Measurements from ENCODE around the gene PLCB1.

Gene PLCB1

DNA sequence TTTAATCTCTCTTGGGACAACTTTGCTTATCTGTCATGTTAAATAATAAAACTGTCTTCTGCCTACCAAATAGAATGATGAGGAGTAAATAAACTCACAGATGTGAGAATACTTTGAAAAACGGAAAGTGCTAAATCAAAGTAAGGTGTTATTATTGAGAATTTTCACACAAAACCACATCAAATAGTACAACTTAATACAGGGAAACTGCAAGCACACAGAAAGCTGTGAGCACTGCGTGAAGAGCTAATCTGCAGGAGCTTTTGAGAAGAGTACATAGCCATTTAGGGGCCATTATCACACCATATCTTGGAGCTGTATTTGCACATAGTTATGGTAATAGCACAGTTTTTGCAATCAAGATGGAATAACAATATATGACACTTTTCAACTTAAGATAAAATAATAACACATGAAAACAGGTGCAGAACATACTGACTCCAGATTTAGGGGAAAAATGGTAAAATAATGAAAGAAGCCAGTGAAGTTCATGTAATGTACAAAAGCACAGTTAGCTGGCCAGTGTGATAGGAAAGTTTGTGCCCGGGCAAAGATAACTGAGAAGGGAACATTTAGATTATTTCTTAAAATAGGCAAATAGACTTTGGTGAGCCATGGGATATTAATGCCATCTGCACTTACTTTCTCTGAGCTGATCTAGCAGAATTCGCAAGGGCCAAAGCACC, 538.3 kb downstream of the PLCB1 start:
- no peak overlapping the region for H3K27ac ChIP-seq (ENCODE audit: low read depth, low read length)

DNA sequence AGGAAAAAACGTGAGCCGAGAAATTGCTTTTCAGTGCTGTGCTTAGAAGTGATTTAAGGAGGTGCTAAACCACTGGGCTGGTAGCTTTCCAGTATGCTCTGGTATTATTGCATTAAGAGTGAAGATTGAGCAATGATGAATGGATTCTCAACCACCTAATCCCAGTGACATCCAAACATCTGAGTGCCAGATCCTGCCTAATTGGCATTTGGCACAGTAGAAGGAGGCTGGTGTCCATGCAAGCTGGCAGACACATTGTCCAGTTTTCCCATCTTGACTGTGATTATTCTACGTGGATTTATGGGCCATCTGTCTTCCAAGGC, 538.8 kb downstream of the PLCB1 start:
- H3K9me3 ChIP-seq (ENCODE audit: low read length): no peaks in the 10 kb centered on the region
- no peak overlapping the region for H3K27ac ChIP-seq (ENCODE audit: low read depth, low read length)
- peaks cover 13% of the 10 kb centered on the region for H3K36me3 ChIP-seq (ENCODE audit: insufficient read depth, low read length)
- no peak overlapping the region for H3K9ac ChIP-seq (ENCODE audit: low read length)
- H3K27me3 ChIP-seq (ENCODE audit: control insufficient read depth in 1 of 2, insufficient read depth in 2 of 2, low read length in 2 of 2): no peaks in the 10 kb centered on the region
- H3K4me1 ChIP-seq (ENCODE audit: insufficient read depth, low read length): peaks cover 22% of the 10 kb centered on the region
- no peak overlapping the region for H3K4me3 ChIP-seq (ENCODE audit: low read depth in 1 of 2, low read length in 2 of 2)

More for the DNA sequence above, 538.3 kb downstream of the PLCB1 start:
- Histone ChIP-seq H3K9ac (ENCODE audit: low read length) (no peak overlapping the region), H3K27me3 (ENCODE audit: control insufficient read depth in 1 of 2, insufficient read depth in 2 of 2, low read length in 2 of 2) (no peaks in the 10 kb centered on the region), H3K4me1 (ENCODE audit: insufficient read depth, low read length) (peaks cover 22% of the 10 kb centered on the region), H3K36me3 (ENCODE audit: insufficient read depth, low read length) (peaks cover 13% of the 10 kb centered on the region), H3K4me3 (ENCODE audit: low read depth in 1 of 2, low read length in 2 of 2) (no peak overlapping the region), H3K9me3 (ENCODE audit: low read length) (no peaks in the 10 kb centered on the region)

DNA sequence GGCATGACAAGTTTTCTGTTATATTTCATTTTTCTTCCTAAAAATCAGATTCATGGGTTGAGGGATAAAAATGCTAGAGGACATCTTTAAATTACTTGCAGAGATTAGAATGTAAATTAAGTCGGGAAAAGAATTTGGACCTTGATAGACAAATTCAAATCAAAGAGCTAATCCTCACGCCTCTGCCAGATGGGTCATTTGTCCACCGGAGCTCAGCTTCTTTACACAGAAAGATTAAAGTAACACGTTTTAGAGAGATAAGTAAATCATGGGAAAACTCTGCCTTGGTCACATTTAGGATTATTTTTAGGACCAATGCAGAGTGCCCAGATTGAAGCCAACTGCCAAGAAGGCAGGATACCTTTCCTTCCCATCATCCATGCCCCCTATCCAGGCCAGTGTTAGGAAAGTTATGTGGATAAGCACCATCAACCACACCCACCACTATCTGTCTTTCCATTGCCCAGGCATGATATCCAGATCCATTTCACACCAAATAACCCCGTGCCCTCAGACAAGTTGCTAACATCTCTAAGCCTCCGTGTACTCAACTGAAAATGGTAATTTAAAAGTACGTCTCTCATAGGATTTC, 539.4 kb downstream of the PLCB1 start:
- H3K4me1 ChIP-seq (ENCODE audit: insufficient read depth, low read length): peaks cover 22% of the 10 kb centered on the region
- no peaks in the 10 kb centered on the region for H3K9me3 ChIP-seq (ENCODE audit: low read length)
- peaks cover 7% of the 10 kb centered on the region for H3K36me3 ChIP-seq (ENCODE audit: insufficient read depth, low read length)
- H3K27me3 ChIP-seq (ENCODE audit: control insufficient read depth in 1 of 2, insufficient read depth in 2 of 2, low read length in 2 of 2): no peaks in the 10 kb centered on the region
- no peak overlapping the region for H3K27ac ChIP-seq (ENCODE audit: low read depth, low read length)
- no peak overlapping the region for H3K4me3 ChIP-seq (ENCODE audit: low read depth in 1 of 2, low read length in 2 of 2)
- H3K9ac ChIP-seq (ENCODE audit: low read length): no peak overlapping the region

DNA sequence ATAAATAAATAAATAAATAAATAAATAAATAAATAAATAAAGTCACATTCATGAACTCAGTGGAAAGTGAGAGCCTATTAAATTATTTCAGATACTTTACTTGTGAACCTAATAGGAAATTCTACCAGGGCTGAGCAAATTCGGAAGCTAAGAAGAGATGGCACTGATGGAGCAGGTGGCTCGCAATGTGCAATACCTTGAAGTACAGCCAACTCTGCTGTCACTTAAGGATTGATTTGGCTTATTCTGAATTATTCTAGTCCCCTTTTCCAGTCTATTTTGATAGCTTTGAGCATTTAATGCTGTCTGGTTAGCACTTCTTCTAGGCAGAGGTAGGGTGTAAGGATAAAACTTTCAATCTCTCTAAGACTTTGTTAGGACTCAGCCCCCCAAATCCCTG, 541.0 kb downstream of the PLCB1 start:
- peaks cover 6% of the 10 kb centered on the region for H3K36me3 ChIP-seq (ENCODE audit: insufficient read depth, low read length)
- peaks cover 13% of the 10 kb centered on the region for H3K4me1 ChIP-seq (ENCODE audit: insufficient read depth, low read length)
- H3K4me3 ChIP-seq (ENCODE audit: low read depth in 1 of 2, low read length in 2 of 2): no peak overlapping the region
- no peaks in the 10 kb centered on the region for H3K9me3 ChIP-seq (ENCODE audit: low read length)
- H3K27me3 ChIP-seq (ENCODE audit: control insufficient read depth in 1 of 2, insufficient read depth in 2 of 2, low read length in 2 of 2): no peaks in the 10 kb centered on the region
- no peak overlapping the region for H3K9ac ChIP-seq (ENCODE audit: low read length)
- H3K27ac ChIP-seq (ENCODE audit: low read depth, low read length): no peak overlapping the region

DNA sequence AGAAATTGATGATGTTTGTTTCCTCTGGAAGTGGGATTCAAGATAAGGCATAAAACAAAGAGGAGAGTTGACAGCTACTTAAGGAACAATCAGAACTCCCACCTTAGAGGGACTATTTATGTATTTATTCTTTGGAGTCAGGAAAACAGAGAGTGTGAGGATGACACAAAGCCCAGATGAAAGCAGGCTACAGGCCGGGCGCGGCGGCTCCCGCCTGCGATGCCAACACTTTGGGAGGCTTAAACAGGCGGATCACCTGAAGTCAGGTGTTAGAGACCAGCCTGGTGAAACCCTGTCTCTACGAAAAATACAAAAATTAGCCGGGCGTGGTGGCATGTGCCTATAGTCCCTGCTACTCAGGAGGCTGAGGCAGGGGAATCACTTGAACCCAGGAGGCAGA, 543.8 kb downstream of the PLCB1 start:
- H3K4me3 ChIP-seq (ENCODE audit: low read depth in 1 of 2, low read length in 2 of 2): no peak overlapping the region
- no peak overlapping the region for H3K9ac ChIP-seq (ENCODE audit: low read length)
- no peaks in the 10 kb centered on the region for H3K27me3 ChIP-seq (ENCODE audit: control insufficient read depth in 1 of 2, insufficient read depth in 2 of 2, low read length in 2 of 2)
- H3K9me3 ChIP-seq (ENCODE audit: low read length): no peaks in the 10 kb centered on the region
- peaks cover 2% of the 10 kb centered on the region for H3K4me1 ChIP-seq (ENCODE audit: insufficient read depth, low read length)
- H3K27ac ChIP-seq (ENCODE audit: low read depth, low read length): no peak overlapping the region
- peaks cover 6% of the 10 kb centered on the region for H3K36me3 ChIP-seq (ENCODE audit: insufficient read depth, low read length)

DNA sequence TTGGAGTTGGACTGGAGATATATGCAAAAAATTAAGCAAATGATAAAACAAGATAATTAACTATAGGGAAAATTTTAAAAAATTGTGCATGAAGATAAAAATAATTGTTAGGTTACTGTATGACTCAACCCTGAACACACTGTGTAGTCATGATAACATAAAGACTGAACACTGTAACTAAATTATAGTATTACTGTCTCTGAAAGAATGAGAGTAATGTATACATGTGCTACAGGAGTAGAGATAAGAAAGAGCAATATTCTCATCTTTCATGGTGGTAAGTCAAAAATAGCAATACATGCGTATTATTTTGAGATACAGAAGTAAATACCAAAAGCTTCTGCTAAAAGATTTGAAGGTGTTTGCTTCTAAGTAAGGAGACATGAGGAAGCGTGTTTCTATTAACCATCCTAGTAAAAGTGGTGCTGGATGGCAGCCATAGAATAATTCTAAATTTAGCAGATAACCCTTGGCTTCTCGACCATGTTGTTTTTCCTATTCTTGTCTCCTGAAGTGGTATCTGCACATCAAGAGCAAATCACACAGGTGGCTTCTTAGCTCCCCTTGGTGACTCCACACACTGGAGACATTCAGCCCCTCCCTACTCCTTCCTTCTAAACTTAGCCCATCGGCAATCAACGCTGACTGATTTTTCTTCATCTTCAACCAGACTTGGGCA, 546.2 kb downstream of the PLCB1 start:
- peaks cover 6% of the 10 kb centered on the region for H3K36me3 ChIP-seq (ENCODE audit: insufficient read depth, low read length)
- H3K4me3 ChIP-seq (ENCODE audit: low read depth in 1 of 2, low read length in 2 of 2): no peak overlapping the region
- no peak overlapping the region for H3K27ac ChIP-seq (ENCODE audit: low read depth, low read length)
- H3K27me3 ChIP-seq (ENCODE audit: control insufficient read depth in 1 of 2, insufficient read depth in 2 of 2, low read length in 2 of 2): no peaks in the 10 kb centered on the region
- no peak overlapping the region for H3K9ac ChIP-seq (ENCODE audit: low read length)
- H3K9me3 ChIP-seq (ENCODE audit: low read length): no peaks in the 10 kb centered on the region
- no peaks in the 10 kb centered on the region for H3K4me1 ChIP-seq (ENCODE audit: insufficient read depth, low read length)

DNA sequence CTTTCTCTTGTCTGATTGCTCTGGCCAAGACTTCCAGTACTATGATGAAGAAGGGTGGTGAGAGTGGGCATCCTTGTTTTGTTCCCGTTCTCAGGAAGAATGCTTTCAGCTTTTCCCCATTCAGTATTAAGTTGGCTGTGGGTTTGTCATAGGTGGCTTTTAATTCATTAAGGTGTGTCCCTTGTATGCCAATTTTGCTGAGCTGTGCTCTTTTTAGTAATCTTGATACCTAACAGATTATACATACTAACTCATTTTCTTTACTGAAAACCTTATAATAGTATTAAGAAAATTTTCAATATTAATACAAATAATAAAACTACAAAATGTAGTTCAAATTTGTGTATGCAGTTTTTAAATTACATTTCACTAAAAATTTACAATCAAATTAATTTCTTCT, 557.3 kb downstream of the PLCB1 start:
- Histone ChIP-seq H3K27ac (ENCODE audit: low read depth, low read length) (no peak overlapping the region), H3K36me3 (ENCODE audit: insufficient read depth, low read length) (no peaks in the 10 kb centered on the region), H3K4me3 (ENCODE audit: low read depth in 1 of 2, low read length in 2 of 2) (no peak overlapping the region), H3K27me3 (ENCODE audit: control insufficient read depth in 1 of 2, insufficient read depth in 2 of 2, low read length in 2 of 2) (no peaks in the 10 kb centered on the region), H3K4me1 (ENCODE audit: insufficient read depth, low read length) (no peaks in the 10 kb centered on the region), H3K9me3 (ENCODE audit: low read length) (no peaks in the 10 kb centered on the region), H3K9ac (ENCODE audit: low read length) (no peak overlapping the region)

DNA sequence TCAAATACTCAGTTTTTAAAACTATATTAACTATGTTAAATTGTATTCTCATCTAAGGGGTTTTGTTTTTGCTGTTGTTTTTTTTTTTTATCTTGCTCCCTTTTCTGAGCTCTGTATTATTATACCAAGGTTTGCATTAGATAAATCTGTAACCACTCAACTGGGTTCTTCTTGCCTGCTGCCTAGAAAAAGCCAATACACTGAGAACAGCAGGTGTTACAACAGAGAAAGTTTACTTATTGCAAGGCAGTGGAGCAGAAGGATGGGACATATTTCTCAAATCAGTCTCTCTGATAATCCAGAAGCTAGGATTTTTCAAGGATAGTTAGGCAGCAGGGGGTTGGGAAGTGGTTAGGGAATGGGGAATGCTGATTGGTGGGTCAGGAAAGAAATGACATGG, 558.0 kb downstream of the PLCB1 start:
- no peaks in the 10 kb centered on the region for H3K27me3 ChIP-seq (ENCODE audit: control insufficient read depth in 1 of 2, insufficient read depth in 2 of 2, low read length in 2 of 2)
- H3K27ac ChIP-seq (ENCODE audit: low read depth, low read length): no peak overlapping the region
- H3K36me3 ChIP-seq (ENCODE audit: insufficient read depth, low read length): no peaks in the 10 kb centered on the region
- no peak overlapping the region for H3K9ac ChIP-seq (ENCODE audit: low read length)
- H3K4me3 ChIP-seq (ENCODE audit: low read depth in 1 of 2, low read length in 2 of 2): no peak overlapping the region
- no peaks in the 10 kb centered on the region for H3K9me3 ChIP-seq (ENCODE audit: low read length)
- H3K4me1 ChIP-seq (ENCODE audit: insufficient read depth, low read length): no peaks in the 10 kb centered on the region

DNA sequence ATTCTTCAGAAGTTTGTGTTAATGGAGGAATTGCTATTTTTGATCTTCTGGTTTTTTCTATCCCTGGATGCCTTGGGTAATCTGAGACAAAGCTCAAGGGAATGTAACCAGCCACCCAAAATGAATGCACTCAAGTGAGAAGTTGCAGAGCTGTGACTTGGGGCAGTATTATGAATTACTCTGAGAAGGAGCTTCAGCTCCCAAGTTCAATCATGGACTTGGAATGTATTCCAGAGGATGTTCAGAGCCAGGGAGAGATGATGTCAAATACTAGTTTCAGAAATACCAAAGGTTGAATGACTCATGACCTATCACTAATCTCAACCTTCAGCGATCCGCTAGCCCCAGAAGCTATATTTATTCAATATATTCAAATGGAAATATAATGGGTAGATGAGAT, 561.6 kb downstream of the PLCB1 start:
- H3K27me3 ChIP-seq (ENCODE audit: control insufficient read depth in 1 of 2, insufficient read depth in 2 of 2, low read length in 2 of 2): no peaks in the 10 kb centered on the region
- H3K9ac ChIP-seq (ENCODE audit: low read length): no peak overlapping the region
- H3K9me3 ChIP-seq (ENCODE audit: low read length): no peaks in the 10 kb centered on the region
- H3K4me1 ChIP-seq (ENCODE audit: insufficient read depth, low read length): no peaks in the 10 kb centered on the region
- peaks cover 7% of the 10 kb centered on the region for H3K36me3 ChIP-seq (ENCODE audit: insufficient read depth, low read length)
- no peak overlapping the region for H3K4me3 ChIP-seq (ENCODE audit: low read depth in 1 of 2, low read length in 2 of 2)
- H3K27ac ChIP-seq (ENCODE audit: low read depth, low read length): no peak overlapping the region

DNA sequence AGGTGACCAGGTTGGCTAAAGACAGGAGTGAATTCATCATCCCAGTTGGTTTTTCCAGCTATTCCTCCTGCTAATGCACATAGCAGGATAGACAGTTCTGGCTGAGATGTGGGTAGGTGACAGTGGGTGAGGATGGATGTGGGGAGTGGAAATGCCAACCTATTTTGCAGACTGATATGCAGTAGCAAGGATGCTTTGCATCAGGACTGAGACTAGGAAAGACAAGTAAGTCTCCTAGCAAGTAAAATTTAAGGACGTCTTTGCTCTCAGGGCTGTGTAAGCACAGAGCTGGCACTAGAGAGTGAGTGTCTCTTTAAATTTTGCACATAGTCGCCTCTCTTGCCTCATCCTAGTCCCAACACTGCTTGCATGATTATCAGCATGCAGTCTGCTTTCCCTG, 568.7 kb downstream of the PLCB1 start:
- no peaks in the 10 kb centered on the region for H3K4me1 ChIP-seq (ENCODE audit: insufficient read depth, low read length)
- no peaks in the 10 kb centered on the region for H3K27me3 ChIP-seq (ENCODE audit: control insufficient read depth in 1 of 2, insufficient read depth in 2 of 2, low read length in 2 of 2)
- H3K27ac ChIP-seq (ENCODE audit: low read depth, low read length): no peak overlapping the region
- H3K36me3 ChIP-seq (ENCODE audit: insufficient read depth, low read length): peaks cover 11% of the 10 kb centered on the region
- no peak overlapping the region for H3K4me3 ChIP-seq (ENCODE audit: low read depth in 1 of 2, low read length in 2 of 2)
- H3K9me3 ChIP-seq (ENCODE audit: low read length): no peaks in the 10 kb centered on the region
- H3K9ac ChIP-seq (ENCODE audit: low read length): no peak overlapping the region

DNA sequence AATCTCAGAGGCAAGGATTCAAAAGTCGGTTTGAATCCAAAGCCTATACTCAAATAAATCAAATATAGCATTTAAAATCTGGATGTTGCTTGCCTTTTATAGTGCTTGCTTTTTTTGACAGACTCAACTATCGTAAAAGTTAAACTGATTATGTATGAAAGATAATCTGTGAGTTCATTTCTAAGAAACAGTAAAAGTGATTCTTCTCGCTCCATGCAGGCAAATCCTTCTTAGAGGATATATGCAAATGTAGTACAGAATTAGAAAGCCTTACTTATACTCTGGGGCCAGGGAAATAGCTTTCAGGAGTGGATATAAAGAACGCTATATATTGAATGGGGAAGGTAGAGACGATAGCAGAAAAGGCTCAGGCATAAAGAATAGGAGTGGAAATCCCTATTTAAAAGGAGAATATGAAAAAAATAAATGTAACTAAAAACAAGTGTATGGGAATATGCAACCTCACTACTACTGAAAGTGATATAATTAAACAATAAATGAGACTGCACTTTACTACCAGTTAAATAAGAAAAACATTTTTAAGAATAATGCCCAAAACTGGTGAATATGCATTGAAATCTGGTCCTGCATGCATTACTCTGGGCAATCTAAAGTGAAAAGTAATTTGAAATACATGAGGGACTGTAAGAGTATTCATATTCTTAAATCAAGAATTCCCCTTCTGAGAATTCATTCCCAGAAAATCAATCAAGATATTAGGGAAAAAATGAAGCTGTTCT, 575.1 kb downstream of the PLCB1 start:
- H3K4me3 ChIP-seq (ENCODE audit: low read depth in 1 of 2, low read length in 2 of 2): no peak overlapping the region
- H3K9me3 ChIP-seq (ENCODE audit: low read length): no peaks in the 10 kb centered on the region
- H3K9ac ChIP-seq (ENCODE audit: low read length): no peak overlapping the region
- H3K27ac ChIP-seq (ENCODE audit: low read depth, low read length): no peak overlapping the region
- H3K36me3 ChIP-seq (ENCODE audit: insufficient read depth, low read length): peaks cover 14% of the 10 kb centered on the region
- no peaks in the 10 kb centered on the region for H3K27me3 ChIP-seq (ENCODE audit: control insufficient read depth in 1 of 2, insufficient read depth in 2 of 2, low read length in 2 of 2)
- H3K4me1 ChIP-seq (ENCODE audit: insufficient read depth, low read length): no peaks in the 10 kb centered on the region

Measured in muscle layer of colon (tissue), 2 donors.